Lower lobe of right lung (tissue), 2 donors: ENCODE measurements around the gene FAM83D. TPM values are rescaled to one million over a fixed set of nuclear protein-coding genes. Genes with fewer than 3 reads are reported as not detected.
A peak's percentile ranks its signal among the peaks of the same experiment; 100 is the strongest.

Source experiments
- ATAC-seq, 2 donors: fragments of 200-7000 bp; cut with Tn5 transposase; one replicate each; pipeline ENCODE4 v1.9.1; 2020 to 2022; ENCODE audit warnings: mild to moderate bottlenecking in 2 of 2, moderate library complexity in 2 of 2
- DNase-seq: peaks from one replicate; pipeline ENCODE4 v3.0.0-alpha.2; 2020
- H3K27ac ChIP-seq: fragments of 200-600 bp; one replicate; pipeline ENCODE4 v1.8.0; 2022
- H3K27me3 ChIP-seq: fragments of 200-600 bp; one replicate; pipeline ENCODE4 v1.8.0; 2022; ENCODE audit warnings: low read depth
- H3K36me3 ChIP-seq: fragments of 200-600 bp; one replicate; pipeline ENCODE4 v1.8.0; 2022; ENCODE audit warnings: mild to moderate bottlenecking
- H3K4me1 ChIP-seq: fragments of 200-600 bp; one replicate; pipeline ENCODE4 v1.8.0; 2022
- H3K4me3 ChIP-seq: fragments of 200-600 bp; one replicate; pipeline ENCODE4 v1.8.0; 2022; ENCODE audit warnings: mild to moderate bottlenecking
- H3K9me3 ChIP-seq: fragments of 200-600 bp; one replicate; pipeline ENCODE4 v1.8.0; 2022
- CTCF ChIP-seq: fragments of 200-600 bp; IDR thresholded peaks from one replicate; pipeline ENCODE4 v1.8.0; 2022; ENCODE audit warnings: antibody characterized with exemption, mild to moderate bottlenecking
- intact Hi-C: fragments of 100-400 bp; cut with DNase I; formaldehyde crosslinking; loops from one replicate; pipeline ENCODE4 v1.11.0; 2022
- total RNA-seq: library from RNA; stranded (reverse); fragmentation: NEBNext Ultra II Directional; extraction: Animal tissue kit (Norgen Biotek cat#: 25700); gene quantifications from one replicate; pipeline ENCODE4 v1.2.1, GENCODE V29; 2021
- donor health status: DM: no; HTN: yes; CAD: no; lungs with severe emphysema.

The FAM83D gene
- total RNA-seq, 1 donor from 2014 or later = 0.71 TPM

GRCh38 chr20:38961530-38962043 lies 35.4 kb downstream of the FAM83D start:
- Histone ChIP-seq H3K27me3 (no peaks in the 10 kb centered on the region), H3K9me3 (no peaks in the 10 kb centered on the region), H3K27ac (peak overlapping the region; percentile 92), H3K4me1 (peaks cover 17% of the 10 kb centered on the region), H3K36me3 (no peaks in the 10 kb centered on the region), H3K4me3 (peak overlapping the region; percentile 99)
- ATAC-seq = no peak
- no peak for TF ChIP-seq CTCF
- no peak for DNase-seq
- intact Hi-C loops = no loop called here

- TF ChIP-seq CTCF = peak; percentile 19
- Histone ChIP-seq H3K9me3 (no peaks in the 10 kb centered on the region), H3K36me3 (no peaks in the 10 kb centered on the region), H3K4me3 (peak within 1 kb of the TSS; percentile 99), H3K4me1 (peaks cover 17% of the 10 kb centered on the region), H3K27ac (peak within 1 kb of the TSS; percentile 92), H3K27me3 (no peaks in the 10 kb centered on the region)
- intact Hi-C loops = no loop called here
- ATAC-seq (peak; percentile 100), DNase-seq (peak; percentile 99)
These were observed 36.1 kb downstream of the FAM83D start, which contains the start of gene DHX35 for GRCh38 chr20:38962044-38962927. TSS of gene DHX35 (plus strand) at chr20:38962344. CDS start at chr20:38962368, 24 bp downstream.

- H3K27me3 ChIP-seq = no peaks in the 10 kb centered on the region
- H3K4me3 ChIP-seq = peak overlapping the region; percentile 99
- H3K4me1 ChIP-seq = peaks cover 17% of the 10 kb centered on the region
- H3K36me3 ChIP-seq = no peaks in the 10 kb centered on the region
- ATAC-seq = no peak
- intact Hi-C loops = no loop called here
- DNase-seq = no peak
- TF ChIP-seq CTCF = no peak
- H3K9me3 ChIP-seq = no peaks in the 10 kb centered on the region
- H3K27ac ChIP-seq = peak overlapping the region; percentile 92
These were observed 36.7 kb downstream of the FAM83D start for GRCh38 chr20:38962928-38963401.

GRCh38 chr20:38963745-38964144 lies 37.5 kb downstream of the FAM83D start:
- DNase-seq (no peak), ATAC-seq (no peak)
- peaks cover 3% of the 10 kb centered on the region for H3K36me3 ChIP-seq
- H3K9me3 ChIP-seq = no peaks in the 10 kb centered on the region
- H3K4me1 ChIP-seq = peaks cover 17% of the 10 kb centered on the region
- H3K4me3 ChIP-seq = no peak overlapping the region
- H3K27ac ChIP-seq = no peak overlapping the region
- no peaks in the 10 kb centered on the region for H3K27me3 ChIP-seq
- TF ChIP-seq CTCF = no peak
- intact Hi-C loops = no loop called here

GRCh38 chr20:38965264-38965663 lies 39.0 kb downstream of the FAM83D start:
- Histone ChIP-seq H3K4me1 (peaks cover 17% of the 10 kb centered on the region), H3K27me3 (no peaks in the 10 kb centered on the region), H3K27ac (no peak overlapping the region), H3K9me3 (no peaks in the 10 kb centered on the region), H3K4me3 (no peak overlapping the region), H3K36me3 (peaks cover 18% of the 10 kb centered on the region)
- ATAC-seq (no peak), DNase-seq (no peak)
- intact Hi-C loops = no loop called here
- no peak for TF ChIP-seq CTCF
